KOPT-K1 (cell line): ENCODE data around the gene CST9.

Experiments
- H3K27ac ChIP-seq: fragments of 200-600 bp; sonication (generic); 2 replicates; pipeline ENCODE4 v1.5.1; 2016; ENCODE audit warnings: antibody characterized with exemption, mild to moderate bottlenecking, low read depth, low read length; ENCODE audit not compliant: poor library complexity, severe bottlenecking
- H3K36me3 ChIP-seq: fragments of 200-600 bp; sonication (generic); 2 replicates; pipeline ENCODE4 v1.5.1; 2017; ENCODE audit warnings: antibody characterized with exemption, mild to moderate bottlenecking, low read length, moderate library complexity; ENCODE audit not compliant: insufficient read depth
- H3K9me3 ChIP-seq: fragments of 200-600 bp; sonication (generic); 2 replicates; pipeline ENCODE4 v1.5.1; 2017; ENCODE audit warnings: antibody characterized with exemption, low read length, mild to moderate bottlenecking; ENCODE audit not compliant: insufficient read depth, poor library complexity, severe bottlenecking

Gene CST9

GRCh38 chr20:23568320-23568970, 37.3 kb downstream of the CST9 start, which contains the start of gene CST9L:
Gene CST9L (minus strand): TSS chr20:23568484. CDS start chr20:23568450, 34 bp downstream.
- Histone ChIP-seq H3K9me3 (no peaks in the 10 kb centered on the region), H3K36me3 (no peaks in the 10 kb centered on the region), H3K27ac (no peak within 1 kb of the TSS)

- Histone ChIP-seq H3K36me3 (no peaks in the 10 kb centered on the region), H3K9me3 (peaks cover 9% of the 10 kb centered on the region), H3K27ac (no peak overlapping the region)
Measured at GRCh38 chr20:23566199-23566932, 39.4 kb downstream of the CST9 start.

GRCh38 chr20:23565503-23566045, 40.1 kb downstream of the CST9 start:
- Histone ChIP-seq H3K27ac (no peak overlapping the region), H3K9me3 (peaks cover 12% of the 10 kb centered on the region), H3K36me3 (no peaks in the 10 kb centered on the region)

GRCh38 chr20:23564927-23565326, 40.8 kb downstream of the CST9 start:
- H3K27ac ChIP-seq: no peak overlapping the region
- H3K9me3 ChIP-seq: peaks cover 12% of the 10 kb centered on the region
- H3K36me3 ChIP-seq: no peaks in the 10 kb centered on the region

- Histone ChIP-seq H3K27ac (no peak overlapping the region), H3K9me3 (peaks cover 12% of the 10 kb centered on the region)
Measured at GRCh38 chr20:23562721-23563342, 42.9 kb downstream of the CST9 start.

GRCh38 chr20:23554401-23554800, 51.3 kb downstream of the CST9 start:
- Histone ChIP-seq H3K27ac (no peak overlapping the region), H3K36me3 (no peaks in the 10 kb centered on the region), H3K9me3 (no peaks in the 10 kb centered on the region)

More at GRCh38 chr20:23562721-23563342, 42.9 kb downstream of the CST9 start:
- H3K36me3 ChIP-seq: no peaks in the 10 kb centered on the region
